ENCODE data around the gene SKAP1. TPM values are rescaled to one million over a fixed set of nuclear protein-coding genes. Genes with fewer than 3 reads are reported as not detected.
"Not testable (repeated sequence)": the region's sequence is repeated elsewhere in the genome, so short reads cannot be mapped to it uniquely, and the experiment has no call there.

Gene SKAP1
- total RNA-seq, 1 experiment from 2014 or later: not detected

DNA sequence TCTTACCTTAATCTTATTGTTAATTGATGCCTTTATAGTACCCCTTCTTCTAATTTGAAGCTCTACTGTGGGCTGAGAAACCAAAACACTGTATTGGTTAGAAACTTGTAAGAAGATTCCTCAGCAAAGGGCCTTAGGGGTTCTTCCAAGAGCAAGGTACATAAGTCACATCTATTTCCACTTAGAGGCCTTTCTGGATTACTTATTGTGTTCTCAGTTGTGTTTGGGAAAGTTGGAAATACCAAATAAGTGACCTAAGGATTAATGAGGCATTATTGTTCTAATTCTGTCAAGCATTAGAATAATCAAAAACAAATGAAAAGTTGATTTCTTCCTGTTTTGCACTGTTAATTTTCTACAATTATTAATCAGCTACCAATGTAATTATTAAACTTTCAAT lies 85.8 kb downstream of the SKAP1 start:
- POLR2A ChIA-PET: interaction anchor here (0.7 kb wide), 1 partner anchor 513 kb away, joined by 3 read pairs; the partner anchor contains the start of genes LRRC46 and MRPL10
- BruUV-seq (replicated peaks): no TSS peak
- H3K27me3 Mint-ChIP-seq (ENCODE audit: insufficient read depth, unreplicated experiment): peaks cover 52% of the 10 kb centered on the region

GRCh38 chr17:48340916-48341315 lies 89.1 kb downstream of the SKAP1 start:
- Mint-ChIP-seq H3K27me3 (ENCODE audit: insufficient read depth, unreplicated experiment) (peaks cover 64% of the 10 kb centered on the region), H3K36me3 (ENCODE audit: insufficient read depth, unreplicated experiment) (no peaks in the 10 kb centered on the region), H3K9me3 (ENCODE audit: unreplicated experiment) (no peaks in the 10 kb centered on the region), H3K4me1 (ENCODE audit: insufficient read depth, unreplicated experiment) (no peaks in the 10 kb centered on the region), H3K27ac (ENCODE audit: low read depth, unreplicated experiment) (no peak overlapping the region), H3K4me3 (ENCODE audit: unreplicated experiment) (no peak overlapping the region)
- ChIA-PET CTCF (interaction anchor here (0.6 to 1.1 kb wide), 2 partner anchors 11 to 314 kb away, joined by 3 read pairs; no protein-coding TSS in a partner anchor), POLR2A (no interaction called here)
- DNase-seq (ENCODE audit: unreplicated experiment): no peak
- no peak for TF ChIP-seq CTCF (IDR thresholded peaks at IDR 0.05; ENCODE audit: unreplicated experiment)
- BruUV-seq (replicated peaks): no TSS peak
- intact Hi-C loops (cut with micrococcal nuclease): no loop called here

More for the DNA sequence above, 85.8 kb downstream of the SKAP1 start:
- H3K9me3 Mint-ChIP-seq (ENCODE audit: unreplicated experiment): no peaks in the 10 kb centered on the region
- TF ChIP-seq CTCF (IDR thresholded peaks at IDR 0.05; ENCODE audit: unreplicated experiment): no peak
- intact Hi-C loops (cut with micrococcal nuclease): no loop called here
- no peaks in the 10 kb centered on the region for H3K4me1 Mint-ChIP-seq (ENCODE audit: insufficient read depth, unreplicated experiment)
- no peak for DNase-seq (ENCODE audit: unreplicated experiment)
- H3K4me3 Mint-ChIP-seq (ENCODE audit: unreplicated experiment): no peak overlapping the region
- no peaks in the 10 kb centered on the region for H3K36me3 Mint-ChIP-seq (ENCODE audit: insufficient read depth, unreplicated experiment)
- no peak overlapping the region for H3K27ac Mint-ChIP-seq (ENCODE audit: low read depth, unreplicated experiment)
- CTCF ChIA-PET: no interaction called here

DNA sequence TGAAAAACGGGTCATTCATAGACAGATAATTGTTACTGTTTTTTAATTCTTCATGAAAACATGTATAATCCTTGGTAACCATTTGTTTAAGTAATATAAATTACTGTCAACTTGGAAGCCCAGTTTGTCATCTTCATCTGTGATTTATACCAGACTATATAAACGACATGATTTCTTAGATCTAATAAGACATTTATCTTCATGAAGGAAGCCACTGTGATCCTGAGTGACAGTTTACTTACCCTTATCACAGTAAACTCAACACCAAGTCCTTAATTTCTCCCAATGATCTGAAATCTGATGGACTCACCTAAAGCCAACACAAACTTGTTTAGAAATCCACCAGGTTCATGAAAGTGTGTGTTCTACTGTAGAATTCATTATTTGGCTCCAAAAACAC lies 91.3 kb downstream of the SKAP1 start:
- Mint-ChIP-seq H3K9me3 (ENCODE audit: unreplicated experiment) (no peaks in the 10 kb centered on the region), H3K27me3 (ENCODE audit: insufficient read depth, unreplicated experiment) (peaks cover 80% of the 10 kb centered on the region), H3K36me3 (ENCODE audit: insufficient read depth, unreplicated experiment) (no peaks in the 10 kb centered on the region), H3K27ac (ENCODE audit: low read depth, unreplicated experiment) (no peak overlapping the region), H3K4me3 (ENCODE audit: unreplicated experiment) (no peak overlapping the region), H3K4me1 (ENCODE audit: insufficient read depth, unreplicated experiment) (no peaks in the 10 kb centered on the region)
- POLR2A ChIA-PET: no interaction called here
- no peak for TF ChIP-seq CTCF (IDR thresholded peaks at IDR 0.05; ENCODE audit: unreplicated experiment)
- intact Hi-C loops (cut with micrococcal nuclease): loop anchor here (5.0 kb wide), 1 partner anchor 121 kb away; no protein-coding TSS in a partner anchor
- no TSS peak for BruUV-seq (replicated peaks)
- DNase-seq (ENCODE audit: unreplicated experiment): no peak
- CTCF ChIA-PET: interaction anchor here (0.6 to 1.3 kb wide), 6 partner anchors 12 to 312 kb away, joined by 3 to 5 read pairs (median 3); no protein-coding TSS in a partner anchor

GRCh38 chr17:48337903-48338302 lies 92.1 kb downstream of the SKAP1 start:
- not testable (repeated sequence) for H3K27ac Mint-ChIP-seq (ENCODE audit: low read depth, unreplicated experiment); H3K36me3 Mint-ChIP-seq (ENCODE audit: insufficient read depth, unreplicated experiment); H3K4me1 Mint-ChIP-seq (ENCODE audit: insufficient read depth, unreplicated experiment); BruUV-seq (replicated peaks); H3K4me3 Mint-ChIP-seq (ENCODE audit: unreplicated experiment); H3K9me3 Mint-ChIP-seq (ENCODE audit: unreplicated experiment); DNase-seq (ENCODE audit: unreplicated experiment)
- peaks cover 80% of the 10 kb centered on the region for H3K27me3 Mint-ChIP-seq (ENCODE audit: insufficient read depth, unreplicated experiment)
- ChIA-PET CTCF (interaction anchor here (0.9 kb wide), 1 partner anchor 311 kb away, joined by 3 read pairs; no protein-coding TSS in a partner anchor), POLR2A (interaction anchor here (0.8 kb wide), 1 partner anchor 149 kb away, joined by 3 read pairs; no protein-coding TSS in a partner anchor)
- intact Hi-C loops (cut with micrococcal nuclease): loop anchor here (2.0 to 5.0 kb wide), 2 partner anchors 121 to 257 kb away; no protein-coding TSS in a partner anchor

All from MCF 10A (cell line).